DND-41 (cell line): ENCODE data around the gene MGP.

Experiments used
- ATAC-seq: fragments of 200-7000 bp; cut with Tn5 transposase; 3 replicates; pipeline ENCODE4 v1.9.1; 2021; ENCODE audit warnings: low read depth; ENCODE audit not compliant: insufficient read depth
- DNase-seq: peaks from one replicate; pipeline ENCODE4 v3.0.0-alpha.2; 2020
- H2AFZ ChIP-seq: 2 replicates; pipeline ENCODE4 v1.6.0; 2012; ENCODE audit warnings: low read depth, low read length
- H3K27ac ChIP-seq: 2 replicates; pipeline ENCODE4 v1.5.1; 2012; ENCODE audit warnings: low read length, inconsistent platforms
- H3K27me3 ChIP-seq: fragments of 200-600 bp; sonication (generic); 2 replicates; pipeline ENCODE4 v1.6.0; 2012; ENCODE audit warnings: low read length, mild to moderate bottlenecking, inconsistent platforms; ENCODE audit not compliant: insufficient read depth, poor library complexity
- H3K36me3 ChIP-seq: 2 replicates; pipeline ENCODE4 v1.5.1; 2012; ENCODE audit warnings: low read length, inconsistent platforms; ENCODE audit not compliant: insufficient read depth
- H3K4me1 ChIP-seq: 2 replicates; pipeline ENCODE4 v1.5.1; 2012; ENCODE audit warnings: mild to moderate bottlenecking, low read length; ENCODE audit not compliant: insufficient read depth
- H3K4me2 ChIP-seq: 2 replicates; pipeline ENCODE4 v1.6.0; 2012; ENCODE audit warnings: mild to moderate bottlenecking, moderate library complexity, low read length, inconsistent platforms; ENCODE audit not compliant: insufficient read depth
- H3K4me3 ChIP-seq, 2 experiments: fragments of 200-600 bp in 1 of 2; shearing (Covaris generic) in 1 of 2; 2 replicates each; pipeline ENCODE4 v1.5.1; 2012 to 2016; ENCODE audit warnings: inconsistent platforms in 2 of 2, low read length in 2 of 2, mild to moderate bottlenecking in 2 of 2, low read depth in 1 of 2, moderate library complexity in 1 of 2
- H3K79me2 ChIP-seq: 2 replicates; pipeline ENCODE4 v1.6.0; 2012; ENCODE audit warnings: low read length, inconsistent platforms; ENCODE audit not compliant: insufficient read depth
- H3K9ac ChIP-seq: 2 replicates; pipeline ENCODE4 v1.6.0; 2012; ENCODE audit warnings: low read depth, mild to moderate bottlenecking, inconsistent platforms, low read length, moderate library complexity
- H3K9me3 ChIP-seq: 2 replicates; pipeline ENCODE4 v1.5.1; 2012; ENCODE audit warnings: low read length, moderate library complexity, mild to moderate bottlenecking, inconsistent platforms; ENCODE audit not compliant: insufficient read depth, severe bottlenecking
- H4K20me1 ChIP-seq: 2 replicates; pipeline ENCODE4 v1.6.0; 2012; ENCODE audit warnings: low read length; ENCODE audit not compliant: insufficient read depth
- EZH2 ChIP-seq: IDR thresholded peaks from 3 replicates; pipeline ENCODE4 v1.6.1; 2012; ENCODE audit warnings: borderline replicate concordance, low read depth, mild to moderate bottlenecking, moderate library complexity, low read length, inconsistent platforms; ENCODE audit not compliant: severe bottlenecking
- TF ChIP-seq, protein P1 (sequence below): IDR thresholded peaks from 2 replicates; pipeline ENCODE4 v1.5.1; 2012; ENCODE audit warnings: borderline replicate concordance, low read length, moderate library complexity, mild to moderate bottlenecking; ENCODE audit not compliant: poor library complexity, severe bottlenecking; ENCODE audit errors: extremely low read depth

Gene MGP

GRCh38 chr12:14904854-14905253 is 19.2 kb upstream of the MGP start:
- no peak for TF ChIP-seq EZH2
- TF ChIP-seq, protein P1, sequence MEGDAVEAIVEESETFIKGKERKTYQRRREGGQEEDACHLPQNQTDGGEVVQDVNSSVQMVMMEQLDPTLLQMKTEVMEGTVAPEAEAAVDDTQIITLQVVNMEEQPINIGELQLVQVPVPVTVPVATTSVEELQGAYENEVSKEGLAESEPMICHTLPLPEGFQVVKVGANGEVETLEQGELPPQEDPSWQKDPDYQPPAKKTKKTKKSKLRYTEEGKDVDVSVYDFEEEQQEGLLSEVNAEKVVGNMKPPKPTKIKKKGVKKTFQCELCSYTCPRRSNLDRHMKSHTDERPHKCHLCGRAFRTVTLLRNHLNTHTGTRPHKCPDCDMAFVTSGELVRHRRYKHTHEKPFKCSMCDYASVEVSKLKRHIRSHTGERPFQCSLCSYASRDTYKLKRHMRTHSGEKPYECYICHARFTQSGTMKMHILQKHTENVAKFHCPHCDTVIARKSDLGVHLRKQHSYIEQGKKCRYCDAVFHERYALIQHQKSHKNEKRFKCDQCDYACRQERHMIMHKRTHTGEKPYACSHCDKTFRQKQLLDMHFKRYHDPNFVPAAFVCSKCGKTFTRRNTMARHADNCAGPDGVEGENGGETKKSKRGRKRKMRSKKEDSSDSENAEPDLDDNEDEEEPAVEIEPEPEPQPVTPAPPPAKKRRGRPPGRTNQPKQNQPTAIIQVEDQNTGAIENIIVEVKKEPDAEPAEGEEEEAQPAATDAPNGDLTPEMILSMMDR = no peak
- Histone ChIP-seq H3K79me2 (no peaks in the 10 kb centered on the region), H2AFZ (no peak overlapping the region), H3K9ac (no peak overlapping the region), H3K4me2 (no peak overlapping the region), H3K4me3 (no peak overlapping the region), H3K9me3 (no peaks in the 10 kb centered on the region), H4K20me1 (no peaks in the 10 kb centered on the region), H3K27ac (no peak overlapping the region), H3K4me1 (peaks cover 25% of the 10 kb centered on the region), H3K36me3 (no peaks in the 10 kb centered on the region), H3K27me3 (no peaks in the 10 kb centered on the region)
- no peak for DNase-seq
- no peak for ATAC-seq

- Histone ChIP-seq H3K9me3 (no peaks in the 10 kb centered on the region), H3K27ac (peak overlapping the region; percentile 27), H3K4me2 (no peak overlapping the region), H3K79me2 (no peaks in the 10 kb centered on the region), H3K4me1 (peaks cover 25% of the 10 kb centered on the region), H3K9ac (no peak overlapping the region), H2AFZ (no peak overlapping the region), H4K20me1 (no peaks in the 10 kb centered on the region), H3K4me3 (no peak overlapping the region), H3K36me3 (no peaks in the 10 kb centered on the region), H3K27me3 (no peaks in the 10 kb centered on the region)
- ATAC-seq = no peak
- no peak for DNase-seq
- TF ChIP-seq, protein P1 = no peak
- TF ChIP-seq EZH2 = no peak
These were observed 17.9 kb upstream of the MGP start for GRCh38 chr12:14903386-14904098.

DNA sequence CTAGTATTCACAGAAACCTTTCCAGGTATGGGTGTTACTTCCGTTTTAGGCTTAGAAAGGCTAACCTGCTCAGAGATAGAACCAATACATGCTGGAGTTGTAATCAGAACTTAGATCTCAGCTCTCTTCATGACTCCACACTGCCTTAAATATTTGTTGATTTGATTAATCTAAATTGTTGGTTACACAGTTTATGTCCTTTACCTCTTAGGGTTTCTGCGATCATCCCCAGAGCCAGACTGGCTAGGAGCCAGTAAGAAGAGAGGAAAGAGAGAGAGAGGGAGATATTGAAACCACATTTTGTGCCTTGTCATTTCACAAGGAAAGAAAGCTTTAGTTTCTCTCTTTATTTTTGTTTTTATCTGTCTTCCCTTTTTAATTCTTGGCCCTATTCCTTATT is 16.8 kb upstream of the MGP start:
- DNase-seq (no peak), ATAC-seq (peak; percentile 77)
- H3K27ac ChIP-seq = no peak overlapping the region; the same call in 1 of the 2 replicates
- H4K20me1 ChIP-seq = no peaks in the 10 kb centered on the region
- H3K9ac ChIP-seq = no peak overlapping the region
- H3K4me1 ChIP-seq = peaks cover 25% of the 10 kb centered on the region
- H3K79me2 ChIP-seq = no peaks in the 10 kb centered on the region
- no peaks in the 10 kb centered on the region for H3K27me3 ChIP-seq
- peak overlapping the region; percentile 48; the same call in 1 of the 2 replicates for H3K4me2 ChIP-seq
- no peak for TF ChIP-seq EZH2
- TF ChIP-seq, protein P1 = no peak
- no peaks in the 10 kb centered on the region for H3K36me3 ChIP-seq
- H3K9me3 ChIP-seq = no peaks in the 10 kb centered on the region
- no peak overlapping the region for H3K4me3 ChIP-seq
- H2AFZ ChIP-seq = peak overlapping the region; percentile 54; the same call in 1 of the 2 replicates

DNA sequence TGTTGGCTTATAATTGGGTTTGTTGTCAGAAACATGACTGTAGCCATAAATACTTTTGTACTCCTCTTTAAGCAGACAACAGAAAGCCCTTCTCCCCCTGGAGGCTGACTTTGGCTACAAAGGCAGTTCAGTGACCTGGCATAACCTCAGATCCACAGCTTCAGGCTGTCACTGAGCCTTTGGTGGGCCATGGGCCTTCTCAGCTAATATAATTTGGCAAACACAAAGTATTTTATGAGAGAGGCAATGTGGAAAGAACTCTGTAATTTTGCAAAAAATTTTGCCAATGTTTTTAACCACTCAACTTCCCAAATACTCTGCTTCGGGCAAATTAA is 15.5 kb upstream of the MGP start:
- no peak for TF ChIP-seq EZH2
- TF ChIP-seq, protein P1 = peak; percentile 25
- Histone ChIP-seq H3K4me1 (peaks cover 25% of the 10 kb centered on the region), H3K4me3 (no peak overlapping the region), H3K27ac (no peak overlapping the region), H4K20me1 (no peaks in the 10 kb centered on the region), H3K36me3 (no peaks in the 10 kb centered on the region), H3K79me2 (no peaks in the 10 kb centered on the region), H2AFZ (no peak overlapping the region), H3K9ac (no peak overlapping the region), H3K4me2 (no peak overlapping the region), H3K9me3 (no peaks in the 10 kb centered on the region), H3K27me3 (no peaks in the 10 kb centered on the region)
- no peak for ATAC-seq
- no peak for DNase-seq
